HG03196 (cell line): ENCODE results near the gene PLA2G2F.

ENCODE experiments used
- ATAC-seq: cut with Tn5 transposase; IDR thresholded peaks from one replicate; pipeline ENCODE4 v1.9.1; 2021; ENCODE audit not compliant: unreplicated experiment

The PLA2G2F gene

GRCh38 chr1:20142001-20142710 is 3.0 kb downstream of the PLA2G2F start:
- no peak for ATAC-seq

DNA sequence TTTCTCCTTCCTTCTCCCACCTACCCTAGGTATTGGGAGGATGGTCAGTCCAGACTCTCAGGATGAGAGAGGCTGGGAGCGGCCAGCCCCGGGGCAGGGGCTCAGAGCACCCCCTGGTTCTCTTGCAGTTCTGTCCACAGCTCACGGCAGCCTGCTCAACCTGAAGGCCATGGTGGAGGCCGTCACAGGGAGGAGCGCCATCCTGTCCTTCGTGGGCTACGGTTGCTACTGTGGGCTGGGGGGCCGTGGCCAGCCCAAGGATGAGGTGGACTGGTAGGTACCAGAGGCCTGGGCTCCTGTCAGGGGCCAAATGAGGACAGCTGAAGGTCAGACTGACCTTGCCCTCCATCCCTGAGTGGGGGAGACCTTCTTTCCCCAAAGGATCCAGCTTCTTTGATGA is 4.2 kb downstream of the PLA2G2F start:
- ATAC-seq, result no peak

GRCh38 chr1:20143734-20144565 is 4.8 kb downstream of the PLA2G2F start:
- ATAC-seq, result no peak

- ATAC-seq, result no peak
Measured at GRCh38 chr1:20147846-20148570, 8.9 kb downstream of the PLA2G2F start.

- no peak for ATAC-seq
Measured at GRCh38 chr1:20148571-20149500, 9.7 kb downstream of the PLA2G2F start.

GRCh38 chr1:20149601-20150325 is 10.6 kb downstream of the PLA2G2F start:
- no peak for ATAC-seq

- no peak for ATAC-seq
Measured at GRCh38 chr1:20150326-20150705, 11.2 kb downstream of the PLA2G2F start.

- ATAC-seq, result no peak
Measured at GRCh38 chr1:20150969-20151368, 11.8 kb downstream of the PLA2G2F start.

DNA sequence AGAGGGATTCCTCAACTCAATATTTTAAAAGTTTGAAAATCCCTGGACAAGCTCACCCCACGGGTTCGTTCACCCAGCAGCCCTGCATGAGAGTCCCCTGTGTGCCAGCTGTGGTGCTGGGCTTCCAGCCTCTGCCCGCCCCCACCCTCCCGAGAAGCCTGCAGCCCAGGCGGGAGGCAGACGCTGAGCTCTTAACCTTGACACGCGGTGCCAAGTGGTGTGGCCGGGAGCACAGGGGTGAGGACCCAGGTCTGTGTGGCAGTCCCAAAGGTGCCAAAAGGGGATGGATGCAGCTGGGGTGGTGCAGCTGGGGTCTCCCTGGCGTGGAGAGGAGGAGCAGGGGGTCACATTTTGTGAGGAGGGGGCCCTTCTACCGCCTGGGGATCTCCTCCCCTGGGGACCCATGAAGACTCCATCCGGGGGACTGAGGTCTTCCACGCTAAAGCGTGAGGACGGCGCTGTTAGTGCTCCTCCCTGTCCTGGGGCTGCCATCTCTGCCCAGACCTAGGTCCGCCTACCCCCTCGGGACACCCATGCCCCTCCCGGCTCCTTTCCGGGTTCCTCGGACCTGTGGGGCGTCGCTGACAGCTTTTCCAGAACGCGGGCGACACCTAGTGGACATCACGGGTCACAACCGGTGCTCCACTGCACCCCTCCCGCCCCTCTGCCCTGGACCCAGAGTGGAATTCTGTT is 12.9 kb downstream of the PLA2G2F start:
- ATAC-seq, result peak; percentile 54

- peak; percentile 16 for ATAC-seq
Measured at GRCh38 chr1:20152599-20152930, 13.4 kb downstream of the PLA2G2F start.

- ATAC-seq, result no peak
Measured at GRCh38 chr1:20153000-20153418, 13.9 kb downstream of the PLA2G2F start.

- no peak for ATAC-seq
Measured at GRCh38 chr1:20154301-20154831, 15.2 kb downstream of the PLA2G2F start.

DNA sequence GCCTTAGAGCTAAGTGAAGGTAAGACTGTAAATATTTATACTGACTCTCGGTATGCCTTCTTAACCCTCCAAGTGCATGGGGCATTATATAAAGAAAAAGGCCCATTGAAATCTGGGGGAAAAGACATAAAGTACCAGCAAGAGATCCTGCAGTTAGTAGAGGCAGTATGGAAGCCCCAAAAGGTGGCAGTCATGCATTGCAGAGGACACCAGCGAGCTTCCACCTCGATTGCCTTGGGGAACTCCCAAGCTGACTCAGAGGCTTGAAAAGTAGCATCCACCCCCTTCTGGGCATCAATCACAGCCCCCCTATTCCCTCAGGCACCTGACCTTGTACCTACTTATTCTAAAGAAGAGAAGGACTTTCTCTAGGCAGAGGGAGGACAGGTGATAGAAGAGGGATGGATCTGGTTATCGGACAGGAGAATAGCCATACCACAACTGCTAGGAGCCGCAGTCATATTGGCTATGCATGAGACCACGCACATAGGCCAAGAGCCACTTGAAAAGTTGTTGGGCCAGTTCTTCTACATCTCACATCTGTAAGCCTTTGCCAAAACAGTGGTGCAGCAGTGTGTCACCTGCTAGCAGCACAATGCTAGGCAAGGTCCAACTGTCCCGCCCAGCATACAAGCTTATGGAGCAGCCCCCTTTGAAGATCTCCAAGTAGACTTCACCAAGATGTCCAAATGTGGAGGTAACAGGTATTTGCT is 19.4 kb downstream of the PLA2G2F start:
- ATAC-seq, result no peak

DNA sequence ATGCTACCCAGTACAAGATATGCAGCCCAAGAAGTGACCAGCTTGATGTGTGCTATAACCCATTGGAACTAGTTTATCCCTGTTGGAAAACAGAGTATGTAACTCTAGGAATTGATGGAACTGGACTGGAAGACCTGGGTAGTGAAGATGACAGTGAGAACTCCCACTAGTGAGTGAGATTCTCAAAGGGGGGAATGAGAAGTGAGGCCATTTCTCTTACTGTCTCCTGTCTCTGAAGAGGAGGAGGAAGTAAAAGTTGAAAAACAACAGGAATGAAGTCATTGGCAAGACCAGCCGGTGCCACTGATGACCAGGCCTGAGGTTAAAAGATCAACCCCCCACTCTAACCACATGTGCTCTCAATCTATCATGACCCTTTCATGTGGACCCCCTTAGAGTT is 20.9 kb downstream of the PLA2G2F start:
- ATAC-seq, result no peak

DNA sequence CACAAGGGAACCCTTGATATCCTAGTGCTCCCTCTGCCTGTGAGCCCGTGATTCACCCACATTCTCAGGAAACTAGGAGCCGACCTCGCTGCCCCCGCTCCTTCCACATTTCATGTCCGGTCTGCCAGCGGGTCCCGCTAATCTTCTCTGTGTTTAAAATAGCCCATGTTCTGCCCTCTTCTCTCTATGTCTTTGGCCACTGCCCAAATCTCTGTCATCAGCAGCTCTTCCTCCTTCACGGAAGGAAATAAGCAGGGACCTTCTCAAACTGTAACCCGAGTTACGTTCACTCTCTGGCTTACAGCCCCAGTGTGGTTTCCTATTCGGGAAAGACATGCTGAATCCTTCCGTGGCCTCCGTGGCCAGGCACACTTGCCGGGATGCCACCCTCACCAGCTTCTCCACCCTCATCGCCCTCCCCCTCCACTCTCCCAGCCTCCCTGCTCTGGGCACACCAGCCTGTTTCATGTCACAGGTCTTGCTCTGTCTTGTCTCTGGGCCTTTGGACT is 25.6 kb downstream of the PLA2G2F start:
- ATAC-seq, result no peak

DNA sequence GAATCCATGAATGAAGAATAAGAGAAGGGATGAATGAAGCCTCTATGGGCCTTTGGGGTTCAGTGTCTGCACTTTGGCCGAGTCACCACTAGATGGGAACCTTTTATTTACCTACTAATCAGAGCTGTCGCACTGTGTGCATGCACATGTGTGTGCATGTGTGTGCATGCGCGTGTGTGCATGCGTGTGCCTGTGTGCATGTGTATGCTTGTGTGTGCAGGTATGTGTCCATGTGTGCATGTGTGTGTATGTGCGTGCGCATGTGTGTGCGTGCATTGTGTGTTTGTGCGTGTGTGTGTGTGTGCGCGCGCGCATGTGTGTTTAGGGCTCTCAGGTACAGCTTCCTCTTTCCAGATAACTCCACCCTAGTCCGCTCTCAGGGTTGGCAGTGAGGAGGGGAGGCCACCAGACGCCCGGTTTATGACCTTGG is 26.4 kb downstream of the PLA2G2F start:
- no peak for ATAC-seq

DNA sequence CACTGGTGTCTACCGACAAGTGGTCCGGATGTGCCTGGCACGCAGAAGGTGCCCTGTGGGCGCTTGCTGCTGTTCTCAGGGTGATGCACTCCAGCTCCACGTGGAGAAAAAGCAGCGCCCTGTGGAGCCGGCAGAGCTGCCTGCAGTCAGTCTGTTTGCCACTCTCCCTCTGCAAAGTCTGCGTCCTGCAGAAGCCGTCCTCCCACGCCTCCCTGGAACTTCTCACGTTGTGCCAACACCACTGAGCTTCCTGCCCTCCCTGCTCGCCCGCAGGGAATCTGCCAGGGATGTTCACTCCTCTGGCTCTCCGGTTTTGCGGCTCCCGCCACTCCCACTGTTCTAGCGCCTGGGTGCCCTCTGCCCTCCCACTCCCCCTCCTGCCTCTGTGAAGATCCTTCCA is 26.9 kb downstream of the PLA2G2F start:
- ATAC-seq, result no peak

DNA sequence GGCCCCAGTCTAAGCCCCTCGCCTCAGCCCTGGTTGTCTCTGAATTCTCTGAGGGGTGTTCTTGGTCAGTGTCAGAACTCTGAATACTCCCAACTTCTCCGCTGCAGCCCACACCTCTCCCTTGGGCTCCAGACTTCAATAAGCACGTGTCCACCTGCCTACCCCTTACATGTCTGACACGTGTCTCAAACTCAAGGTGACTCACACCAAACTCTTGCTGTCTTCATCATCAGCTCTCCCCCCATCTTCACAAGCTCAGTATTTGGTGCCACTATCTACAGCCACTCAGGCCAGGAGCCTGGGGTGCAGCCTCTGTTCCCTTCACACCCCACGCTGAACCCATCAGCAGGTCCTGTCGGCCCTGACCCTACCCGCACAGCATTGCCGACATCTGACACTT is 28.0 kb downstream of the PLA2G2F start:
- ATAC-seq, result no peak
